ENCODE data around the gene TLR9.

Gene TLR9

GRCh38 chr3:52195823-52196331, 29.6 kb downstream of the TLR9 start:
- TF ChIP-seq CTCF (IDR thresholded peaks at IDR 0.05; ENCODE audit: low read depth, low read length): no peak
- no peak for DNase-seq (ENCODE audit: low read depth, low spot score)
- in situ Hi-C loops (cut with HindIII; ENCODE audit: low sequenced_read_pairs): no loop called here
- H3K4me3 ChIP-seq (ENCODE audit: low read depth, low read length): no peak overlapping the region

- no peak for TF ChIP-seq CTCF (IDR thresholded peaks at IDR 0.05; ENCODE audit: low read depth, low read length)
- DNase-seq (ENCODE audit: low read depth, low spot score): no peak
- H3K4me3 ChIP-seq (ENCODE audit: low read depth, low read length): no peak overlapping the region
- in situ Hi-C loops (cut with HindIII; ENCODE audit: low sequenced_read_pairs): no loop called here
These were observed 30.2 kb downstream of the TLR9 start for GRCh38 chr3:52195291-52195597.

GRCh38 chr3:52194485-52195290, 30.8 kb downstream of the TLR9 start:
- TF ChIP-seq CTCF (IDR thresholded peaks at IDR 0.05; ENCODE audit: low read depth, low read length): no peak
- in situ Hi-C loops (cut with HindIII; ENCODE audit: low sequenced_read_pairs): no loop called here
- DNase-seq (ENCODE audit: low read depth, low spot score): no peak
- no peak overlapping the region for H3K4me3 ChIP-seq (ENCODE audit: low read depth, low read length)

- DNase-seq (ENCODE audit: low read depth, low spot score): no peak
- in situ Hi-C loops (cut with HindIII; ENCODE audit: low sequenced_read_pairs): no loop called here
- no peak overlapping the region for H3K4me3 ChIP-seq (ENCODE audit: low read depth, low read length)
- TF ChIP-seq CTCF (IDR thresholded peaks at IDR 0.05; ENCODE audit: low read depth, low read length): no peak
These were observed 32.4 kb downstream of the TLR9 start for GRCh38 chr3:52193065-52193464.

- in situ Hi-C loops (cut with HindIII; ENCODE audit: low sequenced_read_pairs): no loop called here
- H3K4me3 ChIP-seq (ENCODE audit: low read depth, low read length): no peak overlapping the region
- DNase-seq (ENCODE audit: low read depth, low spot score): no peak
- TF ChIP-seq CTCF (IDR thresholded peaks at IDR 0.05; ENCODE audit: low read depth, low read length): no peak
These were observed 33.8 kb downstream of the TLR9 start for GRCh38 chr3:52191663-52192062.

GRCh38 chr3:52190294-52191074, 35.0 kb downstream of the TLR9 start:
- no peak for TF ChIP-seq CTCF (IDR thresholded peaks at IDR 0.05; ENCODE audit: low read depth, low read length)
- in situ Hi-C loops (cut with HindIII; ENCODE audit: low sequenced_read_pairs): no loop called here
- no peak overlapping the region for H3K4me3 ChIP-seq (ENCODE audit: low read depth, low read length)
- DNase-seq (ENCODE audit: low read depth, low spot score): peak; percentile 49

Measured in astrocyte of the spinal cord (primary cell).